Psoas muscle (tissue), 8 donors: ENCODE data around the gene MUC4. TPM values are rescaled to one million over a fixed set of nuclear protein-coding genes. Genes with fewer than 3 reads are reported as not detected.

ENCODE experiments used
- ATAC-seq, 4 donors: fragments of 200-7000 bp; cut with Tn5 transposase; one replicate each; pipeline ENCODE4 v1.9.1; 2020; ENCODE audit warnings: moderate library complexity in 3 of 4, mild to moderate bottlenecking in 2 of 4
- DNase-seq, 2 donors: peaks; one replicate each; pipeline ENCODE4 v3.0.0-alpha.2; 2020
- H3K27ac ChIP-seq: fragments of 200-600 bp; one replicate; pipeline ENCODE4 v1.8.0; 2022
- H3K27me3 ChIP-seq, 3 donors: fragments of 200-600 bp in 1 of 3; one replicate each; pipeline versions ENCODE4 v1.6.1 to v1.8.0; 2013 to 2022; ENCODE audit warnings: low read length in 2 of 3, mild to moderate bottlenecking in 2 of 3, moderate library complexity in 1 of 3; ENCODE audit not compliant: insufficient read depth in 3 of 3
- H3K36me3 ChIP-seq, 2 donors: fragments of 200-600 bp in 1 of 2; one replicate each; pipeline versions ENCODE4 v1.6.1 to v1.8.0; 2013 to 2022; ENCODE audit warnings: low read depth in 1 of 2, mild to moderate bottlenecking in 1 of 2, moderate library complexity in 1 of 2; ENCODE audit not compliant: insufficient read depth in 1 of 2
- H3K4me1 ChIP-seq: fragments of 200-600 bp; one replicate; pipeline ENCODE4 v1.8.0; 2022
- H3K4me3 ChIP-seq: fragments of 200-600 bp; one replicate; pipeline ENCODE4 v1.8.0; 2022; ENCODE audit warnings: mild to moderate bottlenecking
- H3K9me3 ChIP-seq: fragments of 200-600 bp; one replicate; pipeline ENCODE4 v1.8.0; 2022
- CTCF ChIP-seq: fragments of 200-600 bp; IDR thresholded peaks from one replicate; pipeline ENCODE4 v1.8.0; 2022; ENCODE audit warnings: antibody characterized with exemption
- WGBS, 3 donors: extraction: QIAGEN DNeasy Blood & Tissue Kit; methylation state at CpG; one replicate each; pipeline versions ENCODE4 v1.1.6 to v1.1.7; 2013; 5-methylcytosine and 5-hydroxymethylcytosine counted together
- intact Hi-C, 2 donors: fragments of 100-400 bp; cut with DNase I; formaldehyde crosslinking; loops; one replicate each; pipeline versions ENCODE4 v1.11.0 to v1.14.2; 2022
- polyA plus RNA-seq, 3 donors: library from polyadenylated mRNA; stranded (reverse); fragments of 200-250 nt; gene quantifications; one replicate each; pipeline ENCODE4 v1.2.3, GENCODE V29; 2013
- total RNA-seq, 4 donors: library from RNA; stranded (reverse); fragmentation: NEBNext Ultra II Directional in 2 of 4; extraction: Animal tissue kit (Norgen Biotek cat#: 25700) in 2 of 4; gene quantifications; one replicate each; pipeline versions ENCODE4 v1.2.1 to v1.2.4, GENCODE V29; 2021 to 2023
- donor health status: healthy with polysubstance abuse.
- donor health status: DM: no; HTN: no; CAD: no; lungs with moderate emphysema.
- donor health status: Bipolar disorder and iron deficiency.
- donor health status: healthy.
- donor health status: DM: yes; HTN: yes; CAD: no.
- donor health status: DM: no; HTN: no; CAD: no.
- donor health status: DM: no; HTN: no; CAD: no.
- donor health status: DM: yes; HTN: yes; CAD: no.

Gene MUC4
- total and polyA plus RNA-seq, 7 donors, result 0.01 to 0.08 (median 0.02) TPM; not detected in 4

- H3K9me3 ChIP-seq, result no peaks in the 10 kb centered on the region
- no peaks in the 10 kb centered on the region for H3K4me1 ChIP-seq
- WGBS, 3 donors, result 82 to 85% (median 82%) methylated on average over 15 of the region's 15 CpGs
- H3K36me3 ChIP-seq, result no peaks in the 10 kb centered on the region
- H3K4me3 ChIP-seq, result no peak overlapping the region
- ATAC-seq (no peak), DNase-seq (peak in 1 of 2 donors; percentile 51)
- no peak overlapping the region for H3K27ac ChIP-seq
- no peaks in the 10 kb centered on the region for H3K27me3 ChIP-seq
- intact Hi-C loops, result loop anchor here in 1 of 2 donors (10.0 kb wide), 1 partner anchor 292 kb away; no protein-coding TSS in a partner anchor
- TF ChIP-seq CTCF, result no peak
Measured at GRCh38 chr3:195856410-195857084, 44.8 kb upstream of the MUC4 start.

- intact Hi-C loops, result loop anchor here in 1 of 2 donors (10.0 kb wide), 1 partner anchor 291 kb away; no protein-coding TSS in a partner anchor
- H3K27ac ChIP-seq, result no peak overlapping the region
- peaks cover 5% of the 10 kb centered on the region for H3K4me1 ChIP-seq
- DNase-seq (no peak), ATAC-seq (no peak)
- TF ChIP-seq CTCF, result no peak
- H3K36me3 ChIP-seq, result no peaks in the 10 kb centered on the region
- WGBS, 3 donors, result 83 to 85% (median 84%) methylated on average over 13 of the region's 13 CpGs
- no peak overlapping the region for H3K4me3 ChIP-seq
- no peaks in the 10 kb centered on the region for H3K9me3 ChIP-seq
- H3K27me3 ChIP-seq, result no peaks in the 10 kb centered on the region
Measured at GRCh38 chr3:195855471-195856409, 44.0 kb upstream of the MUC4 start.

- 82 to 88% (median 84%) methylated on average over 9 of the region's 9 CpGs for WGBS, 3 donors
- ATAC-seq (no peak), DNase-seq (no peak)
- Histone ChIP-seq H3K27ac (no peak overlapping the region), H3K36me3 (no peaks in the 10 kb centered on the region), H3K27me3 (no peaks in the 10 kb centered on the region), H3K4me3 (no peak overlapping the region), H3K9me3 (no peaks in the 10 kb centered on the region), H3K4me1 (peaks cover 5% of the 10 kb centered on the region)
- intact Hi-C loops, result loop anchor here (5.0 to 10.0 kb wide), 2 partner anchors 290 to 297 kb away; no protein-coding TSS in a partner anchor
- no peak for TF ChIP-seq CTCF
Measured at GRCh38 chr3:195854628-195855294, 43.0 kb upstream of the MUC4 start.

- H3K27ac ChIP-seq, result no peak overlapping the region
- intact Hi-C loops, result loop anchor here (5.0 to 10.0 kb wide), 2 partner anchors 289 to 297 kb away; no protein-coding TSS in a partner anchor
- DNase-seq (peak in 1 of 2 donors; percentile 35), ATAC-seq (no peak)
- peaks cover 8% of the 10 kb centered on the region for H3K4me1 ChIP-seq
- H3K4me3 ChIP-seq, result no peak overlapping the region
- no peaks in the 10 kb centered on the region for H3K9me3 ChIP-seq
- H3K36me3 ChIP-seq, result no peaks in the 10 kb centered on the region
- TF ChIP-seq CTCF, result no peak
- no peaks in the 10 kb centered on the region for H3K27me3 ChIP-seq
- WGBS, 3 donors, result 87 to 92% (median 89%) methylated on average over 14 of the region's 14 CpGs
Measured at GRCh38 chr3:195853996-195854395, 42.3 kb upstream of the MUC4 start.
